ENCODE results near the gene GALNT17. TPM values are rescaled to one million over a fixed set of nuclear protein-coding genes. Genes with fewer than 3 reads are reported as not detected.

GALNT17 gene
- total RNA-seq, 3 donors from 2014 or later = 1.2 to 9.9 (median 3.3) TPM

GRCh38 chr7:71237945-71238344 lies 106.0 kb downstream of the GALNT17 start:
- no peaks in the 10 kb centered on the region for H3K36me3 ChIP-seq
- no peak overlapping the region for H3K27ac ChIP-seq
- no peak for TF ChIP-seq POLR2AphosphoS5 (IDR thresholded peaks at IDR 0.05)
- H3K27me3 ChIP-seq = no peaks in the 10 kb centered on the region
- no peak overlapping the region for H3K4me3 ChIP-seq
- no peaks in the 10 kb centered on the region for H3K4me1 ChIP-seq
- intact Hi-C loops (cut with DNase I; ENCODE audit: low total_unique reads) = no loop called here
- peaks cover 0 to 4% of the 10 kb centered on the region in 2 donors for H3K9me3 ChIP-seq
- DNase-seq (ENCODE audit: low spot score in 2 of 2) = peak in 1 of 2 donors; percentile 46

- intact Hi-C loops (cut with DNase I; ENCODE audit: low total_unique reads) = no loop called here
- no peak for TF ChIP-seq POLR2AphosphoS5 (IDR thresholded peaks at IDR 0.05)
- no peak for TF ChIP-seq CTCF (IDR thresholded peaks at IDR 0.05)
- no peak for TF ChIP-seq POLR2A (IDR thresholded peaks at IDR 0.05)
- DNase-seq (ENCODE audit: low spot score in 2 of 2) = no peak
- Histone ChIP-seq H3K4me3 (no peak overlapping the region), H3K9me3 (peaks cover 0 to 4% of the 10 kb centered on the region in 2 donors), H3K36me3 (no peaks in the 10 kb centered on the region), H3K4me1 (no peaks in the 10 kb centered on the region), H3K27me3 (no peaks in the 10 kb centered on the region), H3K27ac (peak overlapping the region; percentile 54 to 66)
Measured at GRCh38 chr7:71238581-71239295, 106.8 kb downstream of the GALNT17 start.

GRCh38 chr7:71239586-71240268 lies 107.8 kb downstream of the GALNT17 start:
- Histone ChIP-seq H3K4me3 (no peak overlapping the region), H3K27ac (peak overlapping the region; percentile 40 to 54), H3K27me3 (no peaks in the 10 kb centered on the region), H3K36me3 (no peaks in the 10 kb centered on the region), H3K4me1 (no peaks in the 10 kb centered on the region), H3K9me3 (peaks cover 0 to 4% of the 10 kb centered on the region in 2 donors)
- peak in 1 of 2 donors; percentile 33 for DNase-seq (ENCODE audit: low spot score in 2 of 2)
- intact Hi-C loops (cut with DNase I; ENCODE audit: low total_unique reads) = no loop called here
- no peak for TF ChIP-seq POLR2AphosphoS5 (IDR thresholded peaks at IDR 0.05)
- TF ChIP-seq POLR2A (IDR thresholded peaks at IDR 0.05) = no peak
- TF ChIP-seq CTCF (IDR thresholded peaks at IDR 0.05) = no peak

DNA sequence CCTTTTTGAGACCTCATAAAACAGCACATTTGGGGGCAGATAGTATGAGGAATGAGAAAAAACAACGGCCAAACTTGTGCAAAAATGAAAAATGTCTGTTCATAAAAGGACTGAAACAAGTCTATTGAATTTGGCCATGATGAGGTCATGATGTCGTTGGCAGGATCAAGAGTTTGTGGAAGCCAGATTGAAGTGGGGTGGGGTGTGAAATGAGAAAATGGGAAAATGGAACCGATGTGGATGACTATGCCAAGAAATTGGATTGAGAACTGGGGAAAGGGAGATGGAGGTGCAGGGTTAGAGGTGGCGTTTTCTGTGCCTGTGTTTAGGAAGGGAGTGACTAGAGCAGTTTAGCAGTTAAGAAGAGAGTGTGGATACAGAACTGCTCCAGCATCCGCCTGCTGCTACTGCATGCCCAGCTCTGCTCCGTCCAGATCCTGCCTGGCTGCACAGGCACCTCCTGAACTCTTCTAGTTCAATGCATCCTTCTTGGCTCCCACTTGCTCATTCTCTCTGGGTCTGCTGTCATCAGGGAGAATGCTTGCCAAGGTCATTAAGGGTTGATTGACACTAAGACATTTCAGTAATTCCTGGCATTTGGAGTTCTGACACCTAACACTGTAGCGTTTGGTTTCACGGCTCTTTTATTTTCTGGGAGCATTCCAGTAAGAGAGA lies 111.9 kb downstream of the GALNT17 start:
- no peaks in the 10 kb centered on the region for H3K36me3 ChIP-seq
- TF ChIP-seq CTCF (IDR thresholded peaks at IDR 0.05) (no peak), POLR2AphosphoS5 (IDR thresholded peaks at IDR 0.05) (no peak), POLR2A (IDR thresholded peaks at IDR 0.05) (no peak)
- no peaks in the 10 kb centered on the region for H3K4me1 ChIP-seq
- H3K27me3 ChIP-seq = no peaks in the 10 kb centered on the region
- intact Hi-C loops (cut with DNase I; ENCODE audit: low total_unique reads) = no loop called here
- no peak overlapping the region for H3K4me3 ChIP-seq
- no peak overlapping the region for H3K27ac ChIP-seq
- no peak for DNase-seq (ENCODE audit: low spot score in 2 of 2)
- peaks cover 0 to 4% of the 10 kb centered on the region in 2 donors for H3K9me3 ChIP-seq

GRCh38 chr7:71245038-71245437 lies 113.1 kb downstream of the GALNT17 start:
- Histone ChIP-seq H3K36me3 (no peaks in the 10 kb centered on the region), H3K4me1 (no peaks in the 10 kb centered on the region), H3K27me3 (no peaks in the 10 kb centered on the region), H3K4me3 (no peak overlapping the region), H3K27ac (no peak overlapping the region), H3K9me3 (peaks cover 0 to 4% of the 10 kb centered on the region in 2 donors)
- no peak for DNase-seq (ENCODE audit: low spot score in 2 of 2)
- intact Hi-C loops (cut with DNase I; ENCODE audit: low total_unique reads) = no loop called here
- TF ChIP-seq POLR2A (IDR thresholded peaks at IDR 0.05) (no peak), CTCF (IDR thresholded peaks at IDR 0.05) (no peak), POLR2AphosphoS5 (IDR thresholded peaks at IDR 0.05) (no peak)

Measured in breast epithelium (tissue), 4 donors.